Heart left ventricle (tissue), 13 donors: ENCODE results near the gene STON2.

ENCODE experiments used
- POLR2A ChIP-seq, 2 donors: fragments of 450-650 bp; IDR thresholded peaks; one replicate each; pipeline ENCODE4 v1.6.1; 2017; ENCODE audit warnings: antibody characterized with exemption in 2 of 2, mild to moderate bottlenecking in 2 of 2, moderate library complexity in 2 of 2
- TF ChIP-seq, protein P1 (sequence below), 12 donors: fragments of 200-600 bp; sonication (generic) in 4 of 12; IDR thresholded peaks; one replicate each; pipeline versions ENCODE4 v1.5.0 to v1.8.0; 2018 to 2022; ENCODE audit warnings: antibody characterized with exemption in 12 of 12, mild to moderate bottlenecking in 5 of 12
- donor health status: ischemic (EF 13 %, LVEDD 7.1; RV severe dilation, severe dysfunction).
- donor health status: DM: no; HTN: yes; CAD: no.
- donor health status: DM: no; HTN: no; CAD: no.
- donor health status: ischemic (EF 25% LVEDD 6.9; RV normal size, moderate dysfunction).
- donor health status: ischemic (EF 25% LVEDD 5.7; RV mildly dilated, moderate dysfunction).
- donor health status: ischemic (EF 35%, LVEDD 5.7; RV mildly dilated, moderate dysfunction).
- donor health status: nonischemic (EF 11% LVEDD 7.7; RV severe dilation, severe dysfunction).
- donor health status: DM: yes; HTN: yes; CAD: no.
- donor health status: PGD.
- donor health status: ischemic (EF 29% LVEDD 5.4; RV normal size, mild dysfunction).
- donor health status: nonischemic (EF 23%, LVEDD 6.1; RV moderate dilation, normal function).

DNA sequence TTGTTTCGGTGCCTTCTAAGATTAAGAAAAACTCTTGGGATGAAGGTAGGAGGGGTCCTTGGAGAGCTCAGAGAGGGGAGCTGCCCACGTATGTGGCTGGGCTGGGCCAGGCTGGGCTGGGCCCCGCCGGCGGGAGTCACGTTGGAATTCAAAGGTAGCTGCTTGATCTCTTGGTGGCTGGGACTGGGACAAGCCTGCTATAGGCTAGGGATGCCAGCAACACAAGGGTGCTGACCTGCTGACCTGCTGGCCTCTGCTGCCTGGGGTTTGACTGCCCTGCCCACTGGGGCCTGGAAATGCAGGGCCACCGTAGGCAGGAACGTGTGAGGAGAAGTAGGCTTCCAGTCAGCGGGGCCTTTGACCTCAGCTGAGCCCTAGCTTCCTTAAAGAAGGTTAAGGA lies 126.6 kb downstream of the STON2 start:
- TF ChIP-seq, protein P1, sequence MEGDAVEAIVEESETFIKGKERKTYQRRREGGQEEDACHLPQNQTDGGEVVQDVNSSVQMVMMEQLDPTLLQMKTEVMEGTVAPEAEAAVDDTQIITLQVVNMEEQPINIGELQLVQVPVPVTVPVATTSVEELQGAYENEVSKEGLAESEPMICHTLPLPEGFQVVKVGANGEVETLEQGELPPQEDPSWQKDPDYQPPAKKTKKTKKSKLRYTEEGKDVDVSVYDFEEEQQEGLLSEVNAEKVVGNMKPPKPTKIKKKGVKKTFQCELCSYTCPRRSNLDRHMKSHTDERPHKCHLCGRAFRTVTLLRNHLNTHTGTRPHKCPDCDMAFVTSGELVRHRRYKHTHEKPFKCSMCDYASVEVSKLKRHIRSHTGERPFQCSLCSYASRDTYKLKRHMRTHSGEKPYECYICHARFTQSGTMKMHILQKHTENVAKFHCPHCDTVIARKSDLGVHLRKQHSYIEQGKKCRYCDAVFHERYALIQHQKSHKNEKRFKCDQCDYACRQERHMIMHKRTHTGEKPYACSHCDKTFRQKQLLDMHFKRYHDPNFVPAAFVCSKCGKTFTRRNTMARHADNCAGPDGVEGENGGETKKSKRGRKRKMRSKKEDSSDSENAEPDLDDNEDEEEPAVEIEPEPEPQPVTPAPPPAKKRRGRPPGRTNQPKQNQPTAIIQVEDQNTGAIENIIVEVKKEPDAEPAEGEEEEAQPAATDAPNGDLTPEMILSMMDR (IDR thresholded peaks at IDR 0.05), result no peak
- no peak for TF ChIP-seq POLR2A (IDR thresholded peaks at IDR 0.05)
